ENCODE results near the gene P2RY2.

GRCh38 chr11:73242251-73243092, 24.4 kb downstream of the P2RY2 start:
- TF ChIP-seq CTCF (conservative IDR thresholded peaks at IDR 0.05; ENCODE audit: low read depth in 2 of 2): peak; percentile 89 to 98
- TF ChIP-seq REST (IDR thresholded peaks at IDR 0.05; ENCODE audit: unreplicated experiment): no peak
- TF ChIP-seq POLR2AphosphoS5 (IDR thresholded peaks at IDR 0.05; ENCODE audit: low read depth): no peak
- no peak for TF ChIP-seq EZH2phosphoT487 (IDR thresholded peaks at IDR 0.05; ENCODE audit: unreplicated experiment)
- no peak for TF ChIP-seq EZH2 (IDR thresholded peaks at IDR 0.05; ENCODE audit: low read depth, unreplicated experiment)
- TF ChIP-seq CREB1 (CRISPR knock-in tag; IDR thresholded peaks at IDR 0.05; ENCODE audit: low read depth): no peak

Data from GM23338 (cell line).